CD4-positive, alpha-beta T cell treated with Interleukin-12 subunit alpha and Interleukin-12 subunit beta, for 1 hour (primary cell): ENCODE measurements around the gene OXCT1.

ENCODE experiments used
- DNase-seq: peaks from one replicate; pipeline ENCODE4 v3.0.0-alpha.2; 2020

OXCT1 gene

DNA sequence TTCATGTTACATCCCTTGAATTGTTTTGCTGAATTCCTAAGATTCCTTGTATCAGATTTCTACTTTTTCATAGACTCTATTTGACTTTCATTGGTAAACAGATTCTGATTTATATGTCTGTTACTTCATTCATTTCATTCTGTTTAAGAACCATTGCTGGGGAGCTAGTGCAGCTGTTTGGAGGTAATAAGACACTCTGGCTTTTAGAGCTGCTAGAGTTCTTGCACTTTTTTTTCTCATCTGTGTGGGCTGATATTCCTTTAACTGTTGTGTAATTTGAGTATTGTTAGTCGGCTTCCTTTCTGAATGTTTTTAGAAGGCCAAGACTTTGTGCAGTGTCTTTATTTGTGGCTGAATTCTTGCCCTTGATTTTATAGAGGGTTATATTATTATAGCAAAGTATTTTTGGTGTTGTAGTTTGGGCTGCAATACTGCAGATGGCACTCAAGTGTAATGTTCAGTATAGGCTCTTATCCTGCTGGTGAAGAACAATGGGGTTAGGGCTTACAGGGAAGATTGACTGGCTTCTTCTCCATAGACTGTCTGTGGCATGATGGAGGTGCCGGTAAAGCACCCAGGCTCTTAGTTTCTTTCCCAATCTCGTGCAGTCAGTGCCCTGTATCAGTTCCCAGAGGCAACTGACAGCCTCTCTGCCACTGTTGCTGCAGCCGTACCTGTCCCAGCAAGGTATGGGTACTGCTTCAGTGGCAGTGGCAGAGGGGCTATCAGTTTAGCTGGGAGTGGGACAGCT lies 162.2 kb downstream of the OXCT1 start:
- no peak for DNase-seq

DNA sequence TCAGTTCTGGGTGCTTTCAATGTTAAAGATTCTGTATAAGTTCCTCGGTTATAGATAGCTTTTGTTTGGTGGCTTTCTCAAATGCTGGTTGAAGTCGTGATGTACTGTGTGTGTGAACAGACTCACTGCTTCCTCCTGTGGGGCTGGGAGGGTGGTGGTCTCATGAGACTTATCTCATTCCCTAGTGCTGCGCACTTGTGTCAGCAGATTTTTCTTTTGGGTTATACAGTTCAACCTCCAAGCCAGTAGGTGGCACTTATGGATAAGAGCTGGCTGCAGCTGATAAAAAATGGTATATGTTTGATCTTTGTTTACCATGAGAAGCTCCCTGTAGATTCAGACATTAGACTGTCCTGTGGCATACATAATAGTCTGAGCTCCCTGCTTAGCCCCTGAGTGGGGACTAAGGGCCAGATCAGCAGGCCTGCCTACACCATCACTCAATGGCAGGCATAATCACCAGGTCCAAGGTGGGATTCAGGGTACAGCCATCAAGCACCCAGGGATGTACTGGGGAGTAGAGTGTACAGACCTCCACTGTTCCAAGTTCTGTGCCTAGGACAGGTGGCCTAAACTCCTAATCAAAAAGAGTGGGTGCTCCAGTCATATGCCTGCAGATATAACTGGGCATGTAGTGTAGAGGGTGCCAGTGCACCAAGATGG lies 174.2 kb downstream of the OXCT1 start:
- DNase-seq: no peak

GRCh38 chr5:41686767-41687166 lies 183.5 kb downstream of the OXCT1 start:
- DNase-seq: no peak

GRCh38 chr5:41686191-41686590 lies 184.0 kb downstream of the OXCT1 start:
- DNase-seq: no peak

DNA sequence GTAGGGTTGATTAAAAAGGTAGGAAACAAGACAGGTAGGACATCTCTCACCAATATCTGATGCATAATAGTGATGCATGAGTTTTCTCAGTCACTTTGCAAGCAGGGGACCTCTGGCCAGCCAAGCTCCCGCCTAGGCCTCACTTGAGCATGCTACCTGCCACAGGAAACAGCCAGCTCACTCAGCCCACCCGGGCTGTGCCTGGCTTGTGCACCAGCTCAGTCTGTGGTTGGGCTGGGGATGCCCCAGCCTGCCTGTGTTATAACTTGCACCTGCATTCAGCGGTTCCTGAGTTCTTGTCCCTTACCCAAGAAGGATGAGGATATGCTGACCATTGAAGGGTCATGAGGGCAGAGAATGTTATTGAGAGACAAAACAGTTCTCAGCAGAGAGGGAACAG lies 187.0 kb downstream of the OXCT1 start:
- no peak for DNase-seq

- DNase-seq: no peak
These were observed 187.6 kb downstream of the OXCT1 start for GRCh38 chr5:41682641-41683040.

DNA sequence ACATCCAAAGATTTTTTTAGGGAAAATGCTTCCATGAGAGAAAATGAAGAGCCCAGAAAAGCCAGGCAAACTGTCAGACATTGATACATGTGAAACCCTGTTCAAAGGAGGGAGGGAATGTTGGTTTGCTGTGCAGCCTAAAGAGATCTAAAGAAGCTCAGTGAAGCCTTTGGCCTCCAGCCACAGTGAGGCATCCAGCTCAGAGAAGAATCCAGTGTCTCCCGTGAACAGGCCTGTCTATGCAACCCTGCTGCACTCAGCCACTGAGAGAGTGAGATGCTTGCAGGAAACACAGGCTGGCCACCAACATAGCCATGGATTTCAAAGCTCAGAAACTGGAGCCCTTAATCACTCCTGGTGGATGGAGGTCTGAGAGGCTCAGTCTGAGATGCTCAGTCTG lies 188.4 kb downstream of the OXCT1 start:
- no peak for DNase-seq
